HG03139 (cell line): Measurements from ENCODE around the gene GRIK4.

Experiments used
- ATAC-seq: cut with Tn5 transposase; IDR thresholded peaks from one replicate; pipeline ENCODE4 v1.9.1; 2021; ENCODE audit not compliant: unreplicated experiment

The GRIK4 gene

DNA sequence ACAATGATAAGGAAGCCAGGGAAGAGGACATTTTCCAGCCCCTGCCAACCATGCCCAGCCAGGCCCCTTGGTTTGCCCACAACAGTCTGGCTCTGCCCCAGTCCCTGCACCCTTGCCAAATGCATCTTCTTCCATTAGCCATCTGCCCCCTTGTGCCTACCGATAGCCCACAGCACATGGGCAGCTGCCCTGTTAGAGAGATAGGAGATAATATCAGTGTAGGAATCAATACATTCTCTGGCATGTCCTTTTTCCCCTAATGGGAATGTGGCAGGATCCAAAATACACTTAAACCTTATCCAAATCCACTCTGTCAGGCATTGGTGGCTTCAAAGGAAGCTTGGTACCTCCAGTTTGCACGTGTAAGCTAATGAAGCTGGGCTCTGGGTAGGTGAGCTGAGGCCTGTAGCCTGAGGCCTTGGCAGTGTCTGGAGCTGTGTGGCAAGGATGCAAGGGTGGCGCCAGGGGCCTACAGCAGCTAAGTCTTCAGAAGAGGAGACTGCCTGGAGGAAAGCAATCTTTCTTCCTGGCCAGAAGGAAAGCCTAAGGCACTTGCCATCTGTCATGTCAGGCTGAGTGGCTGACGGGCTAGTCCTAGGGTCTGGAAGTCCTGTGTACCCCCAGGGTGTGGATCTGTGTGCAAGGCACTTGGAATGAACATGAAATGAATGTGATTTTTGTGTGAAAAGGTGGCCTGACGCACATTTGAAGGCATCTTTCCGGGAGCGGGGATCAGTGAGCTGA is 348.2 kb downstream of the GRIK4 start:
- no peak for ATAC-seq

DNA sequence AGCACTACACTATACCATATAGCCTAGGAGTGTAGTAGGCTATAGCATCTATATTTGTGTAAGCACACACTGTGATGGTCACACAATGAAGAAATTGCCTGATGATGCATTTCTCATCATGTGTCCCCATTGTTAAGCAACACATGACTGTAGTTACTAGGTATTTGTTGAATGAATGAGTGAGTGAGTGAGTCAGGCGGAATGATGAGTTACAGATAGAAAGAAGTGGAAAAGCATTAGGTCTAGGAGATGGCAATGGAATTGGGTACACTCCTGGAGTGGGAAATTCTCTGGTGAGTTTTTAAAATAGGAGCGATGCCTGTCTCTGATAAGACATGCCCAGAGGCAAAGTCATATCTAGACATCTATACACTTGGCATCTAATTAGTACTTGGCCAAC is 351.8 kb downstream of the GRIK4 start:
- ATAC-seq: no peak

DNA sequence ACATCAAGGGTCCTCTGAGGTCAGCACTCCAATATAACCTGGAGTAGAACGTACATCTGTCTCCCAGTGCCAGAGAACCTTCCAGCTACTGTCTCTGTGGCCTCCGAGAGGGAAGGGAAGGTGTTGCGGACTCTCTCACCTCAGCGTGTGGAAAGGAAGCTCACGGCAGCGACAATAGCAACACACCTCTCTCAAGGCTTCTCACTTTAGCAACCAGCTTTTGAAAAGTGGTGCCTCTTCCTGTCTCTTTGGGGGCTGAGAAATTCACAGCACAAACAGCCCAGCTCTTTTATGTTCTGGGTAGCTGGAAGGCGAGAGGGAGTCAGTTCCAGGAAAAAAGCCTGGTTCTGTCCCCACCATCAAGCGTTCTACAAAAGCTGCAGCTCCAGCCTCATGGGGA is 355.5 kb downstream of the GRIK4 start:
- no peak for ATAC-seq

DNA sequence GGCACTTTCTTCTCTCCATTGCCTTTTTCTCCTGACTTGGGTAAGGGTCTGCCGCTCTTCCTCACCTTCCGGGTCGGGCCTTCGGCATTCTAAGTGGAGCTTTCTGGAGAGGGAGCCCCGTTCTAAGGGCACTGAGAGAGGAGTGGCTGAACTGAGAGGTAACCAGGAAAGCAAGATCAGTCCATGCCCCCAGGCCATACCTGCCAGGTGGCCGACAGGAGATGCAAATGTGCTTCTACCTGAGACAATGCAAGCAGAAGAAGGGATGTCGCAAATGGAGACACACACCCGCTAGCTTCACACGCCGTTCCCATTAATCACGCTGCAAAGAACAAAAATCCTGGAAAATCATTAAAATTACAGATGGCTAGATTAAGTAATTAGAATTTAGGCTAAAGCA is 356.0 kb downstream of the GRIK4 start:
- no peak for ATAC-seq

DNA sequence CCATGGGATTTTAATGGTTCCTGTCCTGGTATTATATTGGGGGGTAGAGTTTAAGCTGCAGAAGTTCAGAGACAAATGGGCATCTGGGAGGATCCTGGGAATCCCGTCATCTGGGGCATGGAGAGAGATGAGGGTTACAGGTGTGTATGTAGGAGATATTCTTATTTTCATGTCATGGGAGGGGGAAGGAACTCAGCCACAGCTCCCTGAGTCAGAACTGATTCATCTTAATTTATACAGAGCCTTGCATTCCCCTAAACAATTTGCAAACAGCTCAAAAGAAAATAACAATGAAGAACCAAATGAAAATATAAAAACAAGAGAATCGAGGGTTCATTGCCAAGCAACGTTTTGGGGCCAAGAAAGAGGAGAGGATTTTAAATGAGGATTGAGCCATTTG is 356.4 kb downstream of the GRIK4 start:
- ATAC-seq: no peak

DNA sequence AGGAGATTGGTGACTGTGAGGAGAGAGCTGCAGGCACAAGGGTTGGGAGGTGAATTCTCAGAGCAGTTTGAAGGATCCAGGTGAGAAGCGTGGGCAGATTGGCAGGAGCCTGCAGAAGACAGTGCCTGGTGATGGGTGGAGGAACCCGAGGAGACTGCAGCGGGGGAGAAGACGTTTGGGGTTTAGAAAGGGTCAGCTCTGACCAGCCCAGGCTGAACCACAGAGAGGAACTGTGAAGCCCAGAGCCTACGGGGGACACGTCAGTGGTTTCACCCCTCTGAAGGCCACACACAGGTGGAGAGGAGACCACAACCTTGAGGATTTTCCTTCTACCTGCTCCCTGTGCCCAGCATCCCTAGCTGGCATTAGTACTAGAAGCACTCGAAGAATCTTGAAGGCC is 357.5 kb downstream of the GRIK4 start:
- ATAC-seq: peak; percentile 31

DNA sequence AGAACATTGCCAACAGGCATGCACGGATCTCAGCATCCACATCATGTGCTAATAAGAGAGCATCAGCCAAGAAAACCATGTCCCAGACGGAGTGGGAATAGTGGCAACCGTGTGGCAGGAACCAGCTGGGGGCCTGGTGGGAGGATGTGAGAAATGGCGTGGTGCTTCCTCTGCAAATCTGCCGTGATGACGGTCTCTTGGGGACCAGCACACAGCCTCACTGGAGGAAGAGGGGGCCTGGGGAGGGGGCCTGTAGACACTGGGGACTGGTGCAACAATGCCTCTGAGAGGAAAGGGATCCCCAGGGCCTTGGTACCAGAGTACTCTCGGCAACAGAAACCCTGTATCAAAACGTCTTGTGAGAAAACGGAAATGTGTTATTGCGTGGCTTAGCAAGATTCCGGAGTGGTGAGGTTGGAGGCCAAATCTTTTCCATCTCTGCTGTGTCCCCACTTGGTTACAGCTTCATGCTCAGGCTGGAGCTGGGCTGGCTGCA is 358.0 kb downstream of the GRIK4 start:
- peak; percentile 47 for ATAC-seq

DNA sequence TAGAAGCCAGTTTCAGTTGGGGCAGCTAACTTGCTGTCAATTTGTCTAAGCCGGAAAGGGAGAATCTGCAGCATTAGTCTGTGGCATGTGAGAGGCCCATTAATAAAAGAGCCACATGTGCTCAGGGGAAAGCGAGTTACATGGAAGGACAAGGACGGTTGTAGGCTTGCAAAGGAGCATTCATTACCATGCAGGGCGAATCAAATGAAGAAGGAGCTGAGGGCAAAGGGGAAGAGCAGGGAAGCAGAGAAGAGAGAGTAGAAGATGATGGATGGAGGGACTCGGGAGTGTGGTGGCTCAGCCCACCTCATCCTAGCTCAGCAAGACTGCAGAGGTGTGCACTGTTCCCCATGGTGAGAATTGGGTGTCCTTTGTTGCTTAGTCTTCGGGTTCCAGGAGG is 359.6 kb downstream of the GRIK4 start:
- no peak for ATAC-seq

DNA sequence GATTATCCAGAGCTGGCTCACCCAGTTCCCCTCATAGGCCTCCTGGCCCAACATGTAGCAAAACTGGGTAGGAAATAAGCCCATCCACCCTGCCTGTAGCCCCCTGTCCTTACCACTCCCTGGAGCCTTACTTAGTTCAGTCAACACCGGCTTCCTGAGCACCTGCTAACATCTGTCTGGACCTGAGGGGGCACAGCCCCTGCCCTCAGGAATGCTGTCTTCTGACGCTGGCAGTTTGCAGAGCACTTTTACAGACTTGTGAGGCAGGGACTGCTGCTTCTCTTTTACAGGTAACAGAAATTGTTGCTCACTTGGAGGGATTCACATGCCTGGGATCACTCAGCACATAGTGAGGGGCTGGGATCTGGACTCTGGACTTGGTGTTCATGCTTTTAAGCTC is 360.4 kb downstream of the GRIK4 start:
- no peak for ATAC-seq

DNA sequence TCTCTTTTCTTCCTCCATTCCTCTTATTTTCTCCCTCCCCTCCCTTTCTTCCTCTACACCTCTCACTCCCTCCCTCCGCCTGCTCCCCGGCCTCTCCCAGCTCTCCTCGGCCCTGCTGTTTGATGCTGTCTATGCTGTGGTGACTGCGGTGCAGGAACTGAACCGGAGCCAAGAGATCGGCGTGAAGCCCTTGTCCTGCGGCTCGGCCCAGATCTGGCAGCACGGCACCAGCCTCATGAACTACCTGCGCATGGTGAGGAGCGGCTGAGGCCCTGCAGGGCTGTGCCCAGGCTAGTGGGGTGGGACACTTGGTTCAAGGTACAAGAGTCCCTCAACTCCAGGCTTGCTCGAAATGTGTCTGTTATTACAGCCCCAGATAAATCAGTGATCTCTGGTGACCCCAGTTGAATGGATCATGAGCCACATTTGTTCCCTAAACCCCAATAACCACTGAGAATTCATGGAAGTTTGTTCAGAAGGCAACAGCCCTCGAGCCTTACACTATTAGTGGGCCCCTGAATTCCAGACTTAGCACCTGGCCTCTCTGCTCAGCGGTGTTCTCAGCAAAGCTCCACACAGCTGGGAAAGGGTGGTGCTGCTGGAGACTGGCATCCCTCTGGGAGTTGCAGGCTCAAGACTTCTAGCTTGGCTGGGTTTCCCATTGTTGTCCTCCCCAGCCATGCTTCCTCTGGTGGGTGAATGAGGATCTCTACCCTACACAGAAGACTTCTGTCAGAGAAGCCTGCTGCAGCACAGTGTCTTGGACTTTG is 362.6 kb downstream of the GRIK4 start:
- no peak for ATAC-seq

DNA sequence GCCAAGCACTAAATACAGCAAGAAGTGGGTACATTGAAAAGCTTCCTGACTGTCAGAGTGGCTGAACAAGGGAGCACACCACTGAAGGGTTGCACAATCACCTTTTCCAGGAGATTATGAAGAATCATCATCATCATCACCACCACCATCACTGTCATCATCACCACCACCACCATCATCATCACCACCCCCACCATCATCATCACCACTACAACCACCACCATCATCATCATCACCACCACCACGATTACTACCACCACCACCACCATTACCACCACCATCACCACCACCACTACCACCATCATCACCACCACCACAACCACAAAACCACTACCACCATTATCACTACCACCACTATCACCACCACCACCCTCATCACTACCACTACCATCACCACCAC is 364.4 kb downstream of the GRIK4 start:
- ATAC-seq: no peak

DNA sequence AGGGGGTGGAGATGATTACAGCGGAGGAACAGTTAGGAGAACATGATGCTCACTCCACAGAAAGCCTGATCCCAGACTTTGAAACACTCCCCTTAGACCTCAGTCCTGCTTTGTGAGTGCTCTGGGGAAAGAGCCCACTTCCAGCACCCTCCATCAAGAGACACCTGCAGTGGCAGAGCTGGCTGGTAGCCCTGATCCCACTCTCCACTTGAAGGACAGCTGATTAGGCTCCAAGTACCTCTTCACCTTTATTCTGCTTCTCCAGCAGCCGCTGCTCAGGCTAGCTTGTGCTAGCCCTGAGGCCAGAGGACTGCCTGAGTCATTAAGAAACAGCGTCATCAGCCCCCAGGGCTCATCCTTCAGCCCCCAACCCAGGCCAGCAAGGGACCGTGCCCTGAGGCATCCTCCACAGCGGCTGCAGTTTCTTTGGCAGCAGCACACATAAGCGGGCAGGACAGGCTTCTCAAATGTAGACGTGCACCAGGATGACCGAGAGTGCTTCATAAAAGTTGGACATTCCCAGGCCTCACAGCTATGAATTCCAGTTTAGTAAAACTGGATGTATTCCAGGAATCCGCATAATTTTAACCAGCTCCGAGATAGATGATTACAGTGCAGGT is 366.3 kb downstream of the GRIK4 start:
- no peak for ATAC-seq

DNA sequence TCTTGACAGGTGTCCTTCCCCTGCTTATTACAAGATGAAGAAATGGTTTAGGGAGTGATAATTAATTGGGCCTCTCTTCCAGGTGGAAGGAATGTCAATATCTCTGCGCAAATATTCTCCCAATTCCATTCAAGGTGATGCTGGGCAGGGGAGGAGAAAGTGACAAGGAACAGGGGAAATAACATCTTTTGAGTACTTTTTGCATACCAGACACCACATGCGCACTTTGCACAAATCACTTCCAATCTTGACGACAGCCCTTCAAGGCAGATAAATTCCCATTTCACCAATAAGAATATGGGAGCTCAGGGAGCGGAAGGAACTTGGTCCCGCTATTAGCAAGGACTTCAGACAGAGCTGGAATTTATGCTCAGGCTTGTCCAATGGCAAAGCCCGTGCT is 367.2 kb downstream of the GRIK4 start:
- ATAC-seq: no peak

DNA sequence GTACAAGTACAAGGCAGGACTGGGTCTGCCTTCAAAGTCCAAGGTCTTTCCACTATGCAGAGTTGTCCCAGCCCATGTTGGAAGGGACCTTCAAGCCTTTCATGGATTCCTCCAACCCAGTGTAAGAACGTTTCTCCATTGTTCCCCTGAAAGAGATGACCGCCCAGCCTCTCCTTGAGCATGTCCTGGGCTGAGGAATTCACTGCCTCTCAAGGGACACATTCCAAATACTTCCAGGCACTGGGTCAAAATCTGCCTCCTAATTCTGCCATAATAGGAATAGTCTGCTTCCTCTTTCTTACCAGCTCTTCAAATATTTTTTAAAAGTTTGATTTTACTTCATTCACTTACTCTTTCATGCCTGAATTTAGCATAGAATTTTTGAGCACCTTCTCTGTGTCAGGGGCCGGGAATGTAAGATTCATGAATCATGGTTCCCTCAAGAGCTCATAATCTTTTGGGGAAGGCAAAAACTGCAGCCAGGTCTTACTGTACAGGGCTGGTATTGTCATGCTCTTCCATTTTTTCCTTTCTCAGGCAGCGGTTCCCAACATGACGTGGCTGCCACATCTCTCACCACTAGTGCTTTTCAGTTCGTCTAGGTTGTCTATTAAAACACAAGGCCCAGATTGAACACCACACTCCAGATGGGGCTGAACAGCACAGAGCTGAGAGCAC is 369.1 kb downstream of the GRIK4 start:
- ATAC-seq: no peak

DNA sequence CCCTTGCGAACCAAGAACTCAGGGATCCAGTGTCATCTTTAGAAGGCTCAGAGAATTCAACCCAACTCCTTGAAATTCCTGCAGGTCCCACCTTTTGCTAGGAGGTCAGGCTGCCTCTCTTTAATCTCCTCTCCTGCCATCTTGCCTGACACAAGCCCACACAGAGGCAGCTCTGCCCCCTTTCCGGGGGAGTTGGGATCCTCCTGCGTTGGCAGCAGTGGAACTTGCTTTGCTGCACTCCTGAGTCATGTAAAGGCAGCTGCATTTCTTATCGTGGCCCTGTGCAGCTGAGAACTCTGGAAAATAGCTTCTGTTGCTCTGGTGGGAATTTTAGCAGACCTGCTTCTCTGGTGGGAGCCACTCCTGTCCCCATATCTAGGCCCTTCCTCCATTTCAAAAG is 370.0 kb downstream of the GRIK4 start:
- no peak for ATAC-seq

DNA sequence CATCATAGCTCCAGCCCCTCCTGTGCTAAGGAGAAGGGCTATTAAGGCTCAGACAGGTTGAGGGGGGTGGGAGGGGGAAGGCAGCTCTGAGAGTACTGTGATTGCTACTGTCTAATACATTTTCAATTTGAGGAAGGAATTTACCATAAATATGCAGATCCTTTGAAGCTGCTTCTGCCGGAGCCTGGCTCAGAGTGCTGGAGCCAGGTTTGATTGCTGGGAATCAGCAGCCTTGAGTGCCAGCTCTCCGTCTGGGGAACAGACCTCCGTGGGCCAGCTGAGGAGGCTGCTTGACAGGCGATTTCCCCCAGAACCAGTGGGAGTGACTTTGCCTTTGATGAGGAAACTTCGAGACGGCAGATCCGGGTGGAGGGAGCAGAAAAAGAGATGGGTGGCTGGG is 370.6 kb downstream of the GRIK4 start:
- no peak for ATAC-seq

DNA sequence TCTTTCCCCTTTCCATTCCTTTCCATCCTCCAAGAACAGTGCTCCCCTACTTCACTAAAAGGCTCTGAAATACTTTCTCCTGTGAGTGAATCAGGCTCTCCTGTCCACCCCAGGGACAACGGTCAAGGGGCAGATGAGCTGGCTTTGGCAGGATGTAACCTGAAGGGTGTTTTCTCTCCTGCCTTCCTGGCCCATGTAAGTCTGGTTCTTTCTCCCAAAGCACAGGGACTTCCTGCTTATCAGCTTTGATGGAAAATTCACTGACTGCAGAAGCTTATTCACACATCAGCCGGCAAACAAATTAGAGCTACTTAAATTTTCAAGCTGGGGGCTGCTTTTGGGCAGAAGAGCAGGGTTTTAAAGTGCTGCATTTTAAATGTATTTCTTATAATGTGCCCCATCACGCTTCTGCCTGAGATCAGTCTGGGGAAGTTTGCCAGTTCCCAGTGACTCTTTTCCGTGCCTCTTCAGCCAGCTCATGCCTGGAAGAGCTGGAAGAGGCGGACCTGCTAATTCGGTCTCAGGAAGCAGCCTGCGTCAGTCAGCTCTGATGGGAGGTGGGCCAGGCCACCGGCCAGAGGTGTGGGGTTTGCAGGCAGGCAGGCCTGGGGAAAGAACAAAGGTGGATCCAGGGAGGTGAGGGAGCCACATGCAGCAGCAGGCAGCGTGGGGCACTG is 372.0 kb downstream of the GRIK4 start:
- no peak for ATAC-seq

DNA sequence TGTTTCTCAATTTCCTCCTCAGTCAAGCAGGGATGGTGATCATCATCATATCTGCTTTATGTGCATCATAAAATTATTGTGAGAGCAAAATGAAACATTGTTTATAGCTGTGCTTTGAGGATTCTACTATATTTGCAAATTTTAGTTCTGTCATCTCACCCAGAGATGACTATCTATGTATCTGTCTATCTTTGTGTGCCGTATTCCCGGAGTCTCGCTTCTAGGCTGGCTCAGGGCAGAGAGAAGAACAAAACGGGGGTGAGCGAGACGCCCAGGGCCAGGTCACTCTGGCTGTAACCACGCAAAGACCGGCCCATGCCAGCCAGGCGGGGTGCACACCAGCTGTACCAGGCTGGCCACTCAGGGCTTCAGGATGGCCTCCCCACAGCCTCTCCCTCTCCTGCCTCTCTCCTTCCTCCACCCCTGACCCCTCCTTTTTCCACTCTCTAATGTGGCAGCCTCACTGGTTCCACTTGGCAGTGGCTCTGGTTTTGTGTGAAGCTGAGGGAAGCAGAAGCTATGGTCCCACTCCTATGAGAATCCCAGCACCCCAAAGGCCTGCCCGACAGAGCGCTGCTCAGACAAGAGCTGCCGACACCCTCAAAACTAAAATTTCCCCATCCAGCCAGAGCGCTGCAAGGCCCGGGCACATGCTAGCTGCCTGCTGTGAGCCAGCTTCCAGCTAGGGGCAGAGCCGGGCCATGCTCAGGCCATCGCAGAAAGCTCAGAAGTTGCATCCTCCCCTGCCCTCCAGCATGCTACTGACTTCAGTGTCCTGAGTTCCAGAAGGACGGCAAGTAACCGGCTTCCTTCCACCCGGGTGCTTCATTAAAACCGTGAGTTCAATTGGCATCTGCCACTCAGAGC is 372.8 kb downstream of the GRIK4 start:
- no peak for ATAC-seq

DNA sequence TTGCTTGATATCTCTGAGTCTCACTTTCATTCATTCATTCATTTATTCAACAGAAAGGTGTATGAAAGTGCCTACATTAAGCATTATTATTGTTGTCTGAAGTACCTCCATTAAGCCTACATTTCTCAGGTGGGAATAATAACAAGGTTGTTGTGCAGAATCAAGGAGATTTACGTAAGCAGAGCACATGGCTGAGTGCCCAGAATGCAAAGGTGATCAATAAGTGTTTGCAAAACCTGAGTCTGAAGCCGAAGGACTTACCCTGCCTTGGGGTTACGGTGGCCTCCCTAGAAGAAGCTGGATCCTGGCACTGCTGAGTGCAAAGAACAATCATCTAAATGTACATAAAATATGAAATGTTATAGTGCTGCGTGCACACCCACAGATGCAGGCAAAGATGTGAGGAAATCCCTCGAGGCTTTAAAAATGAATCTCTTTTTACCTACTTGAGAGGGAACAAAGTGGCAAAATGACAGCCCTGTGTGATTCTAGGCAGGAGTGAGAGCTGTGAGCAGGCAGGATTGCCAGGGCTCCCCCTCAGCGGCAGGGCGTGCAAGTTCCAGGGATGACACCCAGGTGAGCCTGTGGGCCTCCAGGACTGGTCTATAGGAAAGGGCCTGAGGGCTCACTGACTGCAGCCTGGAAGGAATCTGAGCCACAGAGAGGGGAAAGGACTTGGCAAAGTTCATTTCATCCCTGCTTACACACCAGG is 379.2 kb downstream of the GRIK4 start:
- no peak for ATAC-seq
